Astrocyte of the cerebellum (primary cell): ENCODE data around the gene C1QL3.

Experiments
- DNase-seq: peaks from one replicate; pipeline ENCODE4 v3.0.0-alpha.2; 2011; ENCODE audit warnings: low read depth
- H3K4me3 ChIP-seq: 2 replicates; pipeline ENCODE4 v1.5.1; 2011; ENCODE audit warnings: mild to moderate bottlenecking, low read depth, low read length, moderate library complexity
- CTCF ChIP-seq: IDR thresholded peaks from 2 replicates; pipeline ENCODE4 v1.5.1; 2012; ENCODE audit warnings: low read length, low read depth, moderate library complexity, mild to moderate bottlenecking; ENCODE audit errors: missing control alignments
- in situ Hi-C: cut with HindIII; loops from 2 replicates; pipeline ENCODE4 v1.10.0; 2017; ENCODE audit warnings: low sequenced_read_pairs

C1QL3 gene

DNA sequence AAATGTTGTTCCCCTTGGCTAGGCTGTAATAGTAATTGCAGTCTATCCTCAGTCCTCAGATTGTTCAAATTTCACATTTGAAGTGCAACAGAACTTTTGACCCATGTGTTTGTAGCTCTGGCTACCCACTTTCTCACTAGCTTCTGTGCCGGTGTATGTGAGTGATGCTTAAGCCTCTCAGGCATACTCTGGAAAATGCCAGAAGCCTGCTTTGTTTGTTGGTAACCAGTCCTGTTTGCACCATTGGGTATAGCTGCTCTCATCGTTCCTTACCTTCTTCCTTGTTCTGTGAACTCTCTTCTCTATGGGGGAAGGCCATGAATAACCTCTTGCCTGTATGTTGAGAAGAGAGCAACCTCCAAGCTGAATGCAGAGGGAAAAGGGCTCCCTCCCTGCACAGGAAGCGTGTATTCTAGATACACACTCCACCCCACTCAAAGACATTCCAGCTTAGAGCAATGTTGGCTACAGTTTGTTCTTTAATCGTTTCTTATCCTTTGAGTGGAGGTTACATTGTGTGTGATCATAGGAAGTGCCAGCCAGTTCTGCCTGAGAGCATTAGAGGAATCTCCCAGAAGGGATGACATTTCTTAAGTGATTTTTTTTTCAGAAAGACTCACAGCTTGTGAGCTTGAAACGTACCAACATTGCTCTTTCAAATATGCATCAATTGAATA is 40.5 kb downstream of the C1QL3 start:
- in situ Hi-C loops = no loop called here
- DNase-seq = no peak
- H3K4me3 ChIP-seq = no peak overlapping the region
- TF ChIP-seq CTCF = no peak

- DNase-seq = no peak
- H3K4me3 ChIP-seq = no peak overlapping the region
- TF ChIP-seq CTCF = no peak
- in situ Hi-C loops = no loop called here
Observed at GRCh38 chr10:16478801-16479200, 42.9 kb downstream of the C1QL3 start.

- no peak overlapping the region for H3K4me3 ChIP-seq
- no peak for TF ChIP-seq CTCF
- DNase-seq = no peak
- in situ Hi-C loops = no loop called here
Observed at GRCh38 chr10:16477757-16478156, 43.9 kb downstream of the C1QL3 start.

GRCh38 chr10:16472828-16473227 is 48.9 kb downstream of the C1QL3 start:
- no peak for TF ChIP-seq CTCF
- no peak for DNase-seq
- in situ Hi-C loops = no loop called here
- no peak overlapping the region for H3K4me3 ChIP-seq

GRCh38 chr10:16470747-16471146 is 50.9 kb downstream of the C1QL3 start:
- TF ChIP-seq CTCF = no peak
- in situ Hi-C loops = no loop called here
- H3K4me3 ChIP-seq = no peak overlapping the region
- DNase-seq = no peak

DNA sequence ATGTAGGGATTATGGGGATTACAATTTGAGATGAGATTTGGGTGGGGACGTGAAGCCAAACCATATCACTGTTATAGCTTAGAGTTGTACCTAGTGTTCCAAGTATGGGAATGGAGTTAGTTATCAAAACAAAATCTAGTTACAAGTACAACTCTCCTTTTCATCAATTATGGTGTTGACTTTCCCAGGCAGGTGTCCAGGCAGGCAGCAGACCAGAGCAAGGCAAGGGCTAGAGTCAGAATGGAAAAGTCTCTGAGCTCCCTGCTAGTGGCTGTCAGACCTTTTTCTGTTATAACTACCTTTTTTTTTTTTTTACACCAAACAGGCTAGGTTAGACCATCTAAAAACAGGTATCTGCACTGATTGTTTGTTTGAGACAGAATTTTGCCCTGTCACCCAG is 55.7 kb downstream of the C1QL3 start:
- TF ChIP-seq CTCF = no peak
- no peak for DNase-seq
- H3K4me3 ChIP-seq = no peak overlapping the region
- in situ Hi-C loops = no loop called here
